HG03025 (cell line): Measurements from ENCODE around the gene PLP1.
"Not testable (repeated sequence)": the region's sequence is repeated elsewhere in the genome, so short reads cannot be mapped to it uniquely, and the experiment has no call there.

Experiments
- ATAC-seq: cut with Tn5 transposase; IDR thresholded peaks from one replicate; pipeline ENCODE4 v1.9.1; 2021; ENCODE audit warnings: mild to moderate bottlenecking, moderate library complexity; ENCODE audit not compliant: unreplicated experiment, low FRiP score

Gene PLP1

GRCh38 chrX:103776546-103776945 lies at the start of gene PLP1:
TSS of gene PLP1 (plus strand) at chrX:103776840. CDS start at chrX:103776996, 156 bp downstream.
- ATAC-seq = no peak

DNA sequence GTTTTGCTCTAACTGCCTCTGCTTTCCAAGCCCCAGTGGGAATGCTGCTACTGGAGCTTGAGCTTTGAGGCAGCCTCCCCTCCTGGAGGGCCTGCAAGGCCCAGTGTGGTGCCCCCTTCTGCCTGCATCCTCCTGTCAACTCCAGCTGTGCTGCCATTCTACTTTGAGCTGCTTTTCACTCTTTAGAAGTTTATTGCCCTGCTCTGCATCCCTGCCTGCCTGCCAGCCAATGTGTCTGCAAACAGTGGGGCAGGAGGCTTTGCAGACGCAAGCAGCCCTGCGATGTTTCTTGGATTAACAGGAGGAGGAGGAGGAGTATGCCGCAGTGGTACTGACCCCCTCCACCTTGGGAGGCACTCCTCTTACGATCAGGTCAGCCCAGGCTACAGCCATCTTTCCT lies 49.5 kb upstream of the PLP1 start:
- ATAC-seq = no peak

DNA sequence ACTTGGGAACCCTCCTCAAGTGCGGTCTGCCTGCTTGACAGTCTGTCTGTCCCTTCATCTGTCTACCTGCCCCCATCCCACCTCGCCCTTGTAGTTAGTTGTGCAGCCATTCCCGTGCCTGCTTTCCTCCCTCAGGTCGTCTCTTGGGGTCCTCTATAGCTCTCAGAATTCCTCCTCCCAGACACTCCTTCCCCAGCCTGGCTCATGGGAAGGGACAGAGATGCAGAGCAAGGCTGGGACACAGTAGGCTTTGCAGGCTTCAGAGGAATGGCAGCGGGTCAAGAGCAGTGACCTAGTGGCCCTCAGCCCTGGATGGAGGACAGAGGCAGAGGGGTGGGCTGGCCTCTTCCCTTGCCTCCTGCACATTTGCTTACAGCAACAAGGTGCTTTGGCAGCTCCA lies 47.6 kb upstream of the PLP1 start:
- ATAC-seq = no peak

DNA sequence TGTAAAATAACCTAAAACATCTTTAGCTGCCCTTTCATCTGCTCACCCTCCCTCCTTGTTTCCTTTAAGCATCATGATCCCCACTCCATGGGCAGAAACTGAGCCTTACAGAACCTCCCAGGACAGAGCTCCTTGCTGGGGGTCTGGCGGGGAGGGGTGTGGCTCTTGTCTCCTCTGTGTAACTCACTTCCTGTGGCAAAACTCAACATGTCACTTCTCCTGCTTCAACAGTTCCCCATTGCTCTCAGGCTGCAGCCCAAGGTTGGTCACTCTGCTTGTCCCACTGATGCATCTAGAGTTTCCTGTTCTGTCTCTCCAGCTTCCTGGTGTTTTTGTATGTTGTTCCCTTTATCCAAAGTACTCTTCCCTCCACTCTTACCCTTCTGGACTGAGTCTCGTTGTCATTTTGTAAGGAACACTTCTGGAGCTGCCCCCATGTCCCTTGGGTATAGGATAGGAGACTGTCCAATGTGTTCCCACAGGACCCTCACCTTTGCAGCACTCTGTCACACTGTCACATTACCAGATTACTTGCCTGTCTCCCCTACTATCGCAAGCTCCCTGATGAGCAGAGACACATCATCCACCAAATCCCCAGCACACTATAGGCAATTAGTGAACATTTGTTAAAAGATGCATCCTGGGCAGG lies 46.4 kb upstream of the PLP1 start:
- no peak for ATAC-seq

DNA sequence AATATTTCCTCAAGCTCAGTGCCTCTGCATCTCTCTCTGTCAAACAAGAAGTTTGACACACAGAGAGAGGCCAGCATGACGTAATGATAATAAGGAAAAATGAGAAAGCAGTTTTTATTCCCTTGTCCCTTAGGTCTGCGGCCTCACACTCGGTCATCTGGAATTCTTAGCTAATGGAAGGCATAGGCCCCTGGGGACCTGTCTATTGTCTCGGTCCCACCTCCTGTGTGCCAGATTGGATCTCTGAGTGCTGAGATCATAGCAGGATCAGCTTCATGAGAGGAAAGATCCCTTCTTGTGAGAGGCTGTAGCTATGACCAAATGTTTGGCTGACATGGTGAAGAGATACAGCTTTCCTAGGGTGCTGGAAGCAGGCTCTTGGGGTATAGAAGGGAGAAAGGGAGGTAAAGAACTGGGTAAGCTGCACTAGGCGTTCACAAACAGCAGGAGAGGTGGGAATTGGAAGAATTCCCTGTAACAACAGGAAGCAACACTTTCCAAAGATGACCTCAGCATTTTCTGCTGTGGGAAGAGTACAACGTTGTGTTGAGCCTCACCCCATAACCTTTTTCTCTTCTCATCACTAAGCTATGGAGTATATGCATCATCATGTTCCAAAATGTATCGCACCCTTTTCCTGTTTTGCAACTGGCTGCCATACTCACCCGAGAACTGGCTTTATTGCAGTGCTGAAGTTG lies 45.7 kb upstream of the PLP1 start:
- ATAC-seq = no peak

DNA sequence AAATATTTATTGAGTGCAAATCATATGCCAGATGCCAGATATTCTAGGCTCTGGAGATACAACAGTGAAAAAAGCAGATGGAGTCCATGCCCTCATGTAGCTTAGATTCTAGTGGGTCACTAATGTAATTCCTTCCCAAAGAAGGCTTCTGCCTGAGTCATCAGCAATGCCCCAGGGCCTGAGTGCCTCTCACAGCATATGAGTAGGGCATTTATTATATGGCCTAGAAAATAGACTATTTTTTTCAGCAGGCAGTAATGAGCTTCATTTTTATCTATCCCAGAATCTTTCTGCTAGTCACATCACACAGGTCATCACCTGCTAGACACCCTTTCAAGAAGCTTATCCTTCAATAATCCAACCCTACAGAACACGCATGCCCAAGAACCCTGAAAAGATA lies 43.6 kb upstream of the PLP1 start:
- ATAC-seq = no peak

DNA sequence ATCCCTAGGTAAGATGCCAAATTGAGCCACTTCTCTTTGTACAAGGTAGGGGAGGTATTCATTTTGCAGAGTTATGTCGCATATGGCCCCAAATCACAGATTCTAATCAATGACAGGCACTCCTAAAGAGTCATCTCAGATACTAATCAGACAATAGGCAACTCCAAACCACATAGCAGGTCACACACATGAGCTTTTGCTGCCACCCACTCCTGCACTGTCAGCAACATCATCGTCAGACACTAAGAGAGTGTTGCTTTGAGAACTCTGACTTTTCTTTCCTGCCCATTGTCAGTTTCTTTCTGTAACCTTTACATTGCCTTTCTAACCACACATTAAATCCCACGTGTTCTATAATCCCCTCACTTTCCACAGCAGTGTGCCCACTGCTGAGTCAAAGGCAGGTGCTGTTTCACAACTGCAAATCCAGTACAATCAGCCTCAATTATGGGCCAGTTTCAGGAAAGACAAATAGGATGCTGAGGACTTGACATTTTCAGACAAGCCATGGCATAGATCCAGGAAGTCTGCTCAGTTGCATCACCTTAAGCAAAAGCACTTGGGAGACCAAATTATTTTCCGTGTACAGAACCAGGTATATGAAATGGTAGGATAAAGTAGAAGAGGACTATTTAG lies 42.4 kb upstream of the PLP1 start:
- ATAC-seq = no peak

DNA sequence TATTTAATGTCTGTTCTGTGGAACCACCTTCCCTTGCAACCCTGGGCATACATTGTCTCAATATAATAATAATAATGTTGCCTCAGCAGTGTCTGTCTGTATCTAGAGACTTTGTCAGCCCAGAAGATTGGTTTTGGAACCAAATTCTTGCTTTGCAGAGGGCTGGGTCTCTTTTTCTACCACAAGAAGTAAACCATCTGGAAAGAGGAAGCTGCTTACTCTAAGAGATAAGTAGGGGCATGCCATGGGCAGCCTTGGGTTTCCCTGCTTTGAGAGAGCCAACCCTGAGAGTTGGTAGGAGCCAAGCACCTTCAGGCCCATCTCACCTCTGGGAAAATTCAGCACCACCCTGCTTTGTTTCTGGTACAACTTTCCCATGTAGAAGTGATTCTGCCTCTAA lies 38.9 kb upstream of the PLP1 start:
- ATAC-seq = no peak

DNA sequence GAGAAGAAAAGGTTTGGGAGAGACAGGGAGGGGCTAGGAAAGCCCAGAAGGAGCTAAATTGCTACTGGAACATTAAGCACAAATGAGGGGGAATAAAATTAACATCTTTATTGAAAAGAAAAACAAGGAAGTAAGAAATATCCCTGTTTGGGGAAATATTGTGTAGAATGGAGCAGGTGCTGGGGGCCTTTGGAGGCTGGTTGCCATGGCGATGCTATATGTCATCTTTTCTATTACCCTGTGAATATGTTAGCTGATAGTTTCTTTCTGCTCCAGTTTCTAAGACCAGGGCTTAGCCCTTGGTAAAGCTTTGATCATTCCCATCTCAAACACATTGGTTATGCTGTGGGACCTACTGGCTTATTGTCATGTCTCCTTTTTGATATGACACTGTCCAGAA lies 37.2 kb upstream of the PLP1 start:
- ATAC-seq = no peak

DNA sequence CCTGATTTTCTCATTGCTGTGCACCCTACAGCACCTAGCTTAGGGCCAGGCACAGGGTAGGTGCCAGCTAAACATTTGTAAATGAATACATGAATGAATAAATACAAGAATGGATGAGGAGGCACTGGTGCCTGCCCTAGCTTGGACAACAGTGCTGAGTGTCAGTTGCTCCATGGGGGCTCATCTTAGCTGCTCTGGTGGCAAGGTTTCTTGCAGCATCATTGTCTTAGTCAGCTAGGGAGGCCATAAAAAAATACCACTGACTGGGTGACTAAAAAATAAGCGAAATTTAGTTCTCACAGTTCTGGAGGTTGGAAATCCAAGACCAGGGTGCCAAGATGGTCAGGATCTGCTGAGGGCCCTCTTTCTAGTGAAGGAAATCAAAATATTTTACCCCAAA lies 34.8 kb upstream of the PLP1 start:
- ATAC-seq = no peak

GRCh38 chrX:103742339-103742738 lies 34.3 kb upstream of the PLP1 start:
- ATAC-seq = no peak

DNA sequence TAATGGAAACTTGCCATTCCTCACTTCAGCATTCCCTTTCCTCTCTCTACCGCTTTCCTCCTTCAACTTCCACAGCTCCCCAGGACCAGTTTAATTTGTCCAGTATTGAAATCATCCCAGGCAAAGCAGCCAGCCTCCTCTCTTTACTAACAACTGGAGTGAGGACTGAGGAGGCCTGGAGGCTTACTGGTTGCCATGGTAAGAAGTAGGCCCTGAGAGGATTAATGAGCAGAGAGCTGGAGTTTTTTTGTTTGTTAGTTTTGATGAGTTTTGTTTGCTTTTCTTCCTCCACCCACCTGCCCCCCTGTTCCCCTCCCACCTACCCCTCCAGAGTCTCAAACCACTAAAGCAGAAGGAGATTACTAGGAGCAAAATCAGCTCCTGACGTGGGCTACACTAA lies 29.5 kb upstream of the PLP1 start:
- ATAC-seq = no peak

GRCh38 chrX:103754401-103754800 lies 22.2 kb upstream of the PLP1 start:
- no peak for ATAC-seq

DNA sequence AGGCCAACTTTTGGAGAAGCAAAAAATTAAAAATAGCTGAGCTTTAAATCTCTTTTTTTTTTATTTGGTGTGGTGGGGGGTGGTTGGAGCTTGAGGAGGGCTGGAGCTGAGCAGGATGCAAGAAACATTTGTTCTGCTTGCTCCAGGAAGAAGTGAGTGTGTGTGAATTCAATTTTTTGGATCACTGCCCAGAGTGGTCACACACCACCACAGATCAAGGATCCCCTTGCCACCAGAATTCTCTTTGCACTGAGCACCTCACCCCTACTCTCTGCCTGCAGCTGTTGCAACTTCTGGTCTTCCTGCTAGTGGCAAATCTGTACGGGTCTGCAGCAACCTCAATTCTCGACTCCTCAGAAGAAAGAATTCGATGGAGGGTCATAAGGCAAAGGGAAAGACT lies 19.9 kb upstream of the PLP1 start:
- ATAC-seq = no peak

GRCh38 chrX:103758555-103758954 lies 18.1 kb upstream of the PLP1 start:
- no peak for ATAC-seq

DNA sequence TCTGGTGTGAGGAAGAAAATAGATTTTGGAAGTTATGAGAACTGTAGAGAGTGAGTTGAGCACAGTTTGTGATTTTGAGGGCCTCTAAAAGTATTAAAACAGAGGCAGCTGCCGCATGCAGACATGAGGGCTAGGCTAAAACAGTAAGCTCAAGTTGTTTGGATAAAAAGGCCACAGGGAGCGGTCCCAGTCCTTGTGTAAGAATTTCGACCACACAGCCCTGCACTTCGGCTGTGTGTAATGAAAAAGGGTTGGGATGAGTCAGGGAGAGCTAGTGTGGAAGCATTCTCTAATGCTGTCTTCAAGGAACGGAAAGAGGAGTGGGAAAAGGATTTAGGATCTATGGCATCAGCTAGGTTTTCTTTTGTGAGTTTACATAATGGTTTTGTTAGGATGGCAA lies 13.1 kb upstream of the PLP1 start:
- ATAC-seq = not testable (repeated sequence)

- ATAC-seq = not testable (repeated sequence)
Observed at GRCh38 chrX:103766813-103767555, 9.7 kb upstream of the PLP1 start.

GRCh38 chrX:103773445-103773844 lies 3.2 kb upstream of the PLP1 start:
- no peak for ATAC-seq

DNA sequence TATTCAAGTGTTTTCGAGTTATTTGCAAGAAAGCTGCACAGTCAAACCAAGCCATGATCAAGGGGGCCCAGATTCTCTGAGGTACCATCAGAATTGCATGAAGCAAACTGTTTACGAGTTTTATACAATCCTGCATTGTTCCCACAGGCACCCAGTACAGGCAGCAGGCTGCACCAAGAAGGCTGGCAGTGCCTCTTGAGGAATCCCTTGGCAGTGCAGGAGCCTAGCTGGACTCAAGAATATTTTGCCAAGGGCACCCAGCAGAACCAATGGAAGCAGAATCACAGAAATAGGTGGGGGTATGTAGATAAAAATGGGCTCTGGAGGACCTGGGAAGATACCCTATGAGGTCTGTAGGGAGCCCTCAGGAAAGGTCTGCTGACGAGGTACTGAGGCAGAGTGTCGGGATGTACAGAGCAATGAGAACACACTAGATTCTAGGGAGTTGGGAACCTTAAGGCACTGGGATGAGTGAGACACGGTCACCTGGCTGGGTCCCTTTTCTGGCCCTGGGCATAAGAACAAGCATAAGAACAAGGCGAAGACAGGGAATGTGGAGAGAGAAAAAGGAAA lies 2.5 kb upstream of the PLP1 start:
- no peak for ATAC-seq

- ATAC-seq = no peak
Observed at GRCh38 chrX:103779141-103779789, 2.6 kb downstream of the PLP1 start.
